ENCODE measurements around the gene ARHGEF17. TPM values are rescaled to one million over a fixed set of nuclear protein-coding genes. Genes with fewer than 3 reads are reported as not detected.

Gene ARHGEF17
- total RNA-seq, 1 experiment from 2014 or later, result 24.0 TPM

DNA sequence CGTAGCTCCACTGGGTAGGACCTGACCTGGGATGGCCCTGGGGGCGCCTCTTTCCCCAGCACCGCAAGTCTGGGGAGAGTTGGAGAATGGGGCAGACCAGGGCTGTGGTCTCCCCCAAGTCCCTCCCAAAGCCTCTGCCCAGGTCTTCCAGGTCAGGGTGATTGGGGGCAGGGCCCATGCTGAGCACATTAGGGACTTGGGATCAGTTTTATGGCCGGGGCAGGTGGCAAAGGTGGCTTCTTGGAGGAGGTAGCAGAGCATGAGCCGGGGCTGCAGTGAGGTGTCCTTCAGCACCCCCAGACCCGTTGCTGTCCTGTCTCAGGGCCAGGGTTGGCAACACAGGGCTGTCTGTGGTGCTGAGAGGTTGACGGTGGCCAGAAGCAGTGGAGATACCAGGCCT is 74.1 kb downstream of the ARHGEF17 start:
- intact Hi-C loops (cut with micrococcal nuclease; ENCODE audit: unreplicated experiment), result no loop called here
- H3K4me1 ChIP-seq (ENCODE audit: insufficient read depth, low read length, poor library complexity, severe bottlenecking), result peaks cover 49% of the 10 kb centered on the region
- TF ChIP-seq EZH2 (IDR thresholded peaks at IDR 0.05; ENCODE audit: borderline replicate concordance, low read depth, low read length, poor library complexity, severe bottlenecking), result no peak
- TF ChIP-seq, protein P1, sequence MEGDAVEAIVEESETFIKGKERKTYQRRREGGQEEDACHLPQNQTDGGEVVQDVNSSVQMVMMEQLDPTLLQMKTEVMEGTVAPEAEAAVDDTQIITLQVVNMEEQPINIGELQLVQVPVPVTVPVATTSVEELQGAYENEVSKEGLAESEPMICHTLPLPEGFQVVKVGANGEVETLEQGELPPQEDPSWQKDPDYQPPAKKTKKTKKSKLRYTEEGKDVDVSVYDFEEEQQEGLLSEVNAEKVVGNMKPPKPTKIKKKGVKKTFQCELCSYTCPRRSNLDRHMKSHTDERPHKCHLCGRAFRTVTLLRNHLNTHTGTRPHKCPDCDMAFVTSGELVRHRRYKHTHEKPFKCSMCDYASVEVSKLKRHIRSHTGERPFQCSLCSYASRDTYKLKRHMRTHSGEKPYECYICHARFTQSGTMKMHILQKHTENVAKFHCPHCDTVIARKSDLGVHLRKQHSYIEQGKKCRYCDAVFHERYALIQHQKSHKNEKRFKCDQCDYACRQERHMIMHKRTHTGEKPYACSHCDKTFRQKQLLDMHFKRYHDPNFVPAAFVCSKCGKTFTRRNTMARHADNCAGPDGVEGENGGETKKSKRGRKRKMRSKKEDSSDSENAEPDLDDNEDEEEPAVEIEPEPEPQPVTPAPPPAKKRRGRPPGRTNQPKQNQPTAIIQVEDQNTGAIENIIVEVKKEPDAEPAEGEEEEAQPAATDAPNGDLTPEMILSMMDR (conservative IDR thresholded peaks at IDR 0.05; ENCODE audit: low read depth, low read length), result no peak
- DNase-seq (ENCODE audit: low spot score), result no peak
- H3K4me3 ChIP-seq (ENCODE audit: low read depth, low read length, poor library complexity, severe bottlenecking), result no peak overlapping the region
- ChIA-PET POLR2A (ENCODE audit: low non-redundant PET) (no interaction called here), CTCF (interaction anchor here (2.2 kb wide), 1 partner anchor 11 kb away, joined by 7 read pairs; no protein-coding TSS in a partner anchor)
- no TSS peak for BruUV-seq (replicated peaks)
- H3K9me3 ChIP-seq (ENCODE audit: low read depth, low read length, poor library complexity, severe bottlenecking), result no peaks in the 10 kb centered on the region
- peak overlapping the region; percentile 43 for H3K27ac ChIP-seq (ENCODE audit: low read depth, low read length, poor library complexity, severe bottlenecking)
- no peaks in the 10 kb centered on the region for H3K36me3 ChIP-seq (ENCODE audit: insufficient read depth, low read length, poor library complexity, severe bottlenecking)
- no peaks in the 10 kb centered on the region for H3K27me3 ChIP-seq (replicated peaks; ENCODE audit: insufficient read depth, low read depth, low read length, poor library complexity)

DNA sequence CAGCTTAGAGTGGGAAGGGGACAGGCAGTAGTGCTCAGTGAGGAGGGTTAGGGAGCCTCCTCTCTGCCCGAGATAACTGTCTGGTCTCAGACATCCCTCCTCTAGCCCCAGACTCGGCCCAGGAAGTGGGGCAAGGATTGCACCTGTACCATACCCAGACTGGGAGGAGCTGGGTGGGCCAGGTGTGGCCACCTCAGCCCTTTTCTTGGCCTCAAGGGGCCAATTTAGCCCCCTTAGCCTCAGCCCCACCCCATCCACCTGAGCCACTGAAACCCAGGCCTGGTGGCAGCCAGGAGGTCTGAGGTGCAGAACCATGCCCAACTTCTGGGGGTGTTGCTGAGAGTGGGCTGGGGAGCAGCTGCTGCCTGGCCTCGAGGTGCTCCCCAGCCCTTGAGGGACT is 74.7 kb downstream of the ARHGEF17 start:
- ChIA-PET POLR2A (ENCODE audit: low non-redundant PET) (no interaction called here), CTCF (interaction anchor here (2.2 kb wide), 1 partner anchor 10 kb away, joined by 7 read pairs; no protein-coding TSS in a partner anchor)
- peaks cover 50% of the 10 kb centered on the region for H3K4me1 ChIP-seq (ENCODE audit: insufficient read depth, low read length, poor library complexity, severe bottlenecking)
- no peak for DNase-seq (ENCODE audit: low spot score)
- H3K27ac ChIP-seq (ENCODE audit: low read depth, low read length, poor library complexity, severe bottlenecking), result peak overlapping the region; percentile 43
- no peaks in the 10 kb centered on the region for H3K27me3 ChIP-seq (replicated peaks; ENCODE audit: insufficient read depth, low read depth, low read length, poor library complexity)
- no peak overlapping the region for H3K4me3 ChIP-seq (ENCODE audit: low read depth, low read length, poor library complexity, severe bottlenecking)
- no peaks in the 10 kb centered on the region for H3K36me3 ChIP-seq (ENCODE audit: insufficient read depth, low read length, poor library complexity, severe bottlenecking)
- no TSS peak for BruUV-seq (replicated peaks)
- no peaks in the 10 kb centered on the region for H3K9me3 ChIP-seq (ENCODE audit: low read depth, low read length, poor library complexity, severe bottlenecking)
- TF ChIP-seq, protein P1 (conservative IDR thresholded peaks at IDR 0.05; ENCODE audit: low read depth, low read length), result no peak
- intact Hi-C loops (cut with micrococcal nuclease; ENCODE audit: unreplicated experiment), result no loop called here

DNA sequence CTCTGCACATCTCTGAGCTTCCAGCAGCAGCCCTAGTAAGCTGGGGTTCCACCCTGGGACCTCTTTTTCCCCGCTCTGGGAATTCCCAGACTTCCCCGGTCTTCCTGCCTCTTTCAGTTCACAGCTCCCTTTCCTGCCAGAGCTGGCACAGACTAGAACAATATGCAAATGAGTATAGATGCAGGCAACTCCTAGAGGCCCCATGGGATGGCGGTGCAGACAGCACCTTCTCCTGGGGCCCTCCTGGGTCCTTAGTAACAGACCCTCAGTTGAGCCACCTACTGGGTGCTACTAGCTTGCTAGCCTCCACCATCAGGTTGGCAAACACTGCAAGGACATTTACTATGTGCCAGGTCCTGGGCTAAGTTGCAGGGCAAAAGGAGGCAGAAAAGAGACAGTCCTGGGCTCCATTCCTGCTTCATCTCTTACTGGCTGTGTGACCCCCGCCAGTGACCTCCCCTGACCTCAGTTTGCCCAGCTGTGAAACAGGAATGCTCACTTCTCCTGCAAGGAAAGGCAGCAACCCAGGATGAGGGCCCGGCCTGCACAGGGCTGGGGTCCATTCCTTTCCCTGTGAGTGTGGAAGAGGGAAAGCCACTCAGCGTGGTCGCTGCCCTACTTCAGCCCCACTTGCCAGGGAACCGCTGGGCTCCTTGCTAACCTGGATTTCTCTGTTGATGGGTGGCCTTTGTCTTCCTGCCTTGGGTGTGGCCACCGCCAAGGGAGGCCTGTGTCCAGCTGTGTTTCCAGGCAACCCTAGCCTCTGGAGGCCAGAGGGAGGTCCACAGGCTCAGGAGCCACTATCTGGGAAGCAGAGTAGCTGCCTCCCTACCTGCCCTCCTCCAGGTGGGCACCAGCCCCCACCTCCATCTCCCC is 75.4 kb downstream of the ARHGEF17 start:
- intact Hi-C loops (cut with micrococcal nuclease; ENCODE audit: unreplicated experiment), result no loop called here
- Histone ChIP-seq H3K36me3 (ENCODE audit: insufficient read depth, low read length, poor library complexity, severe bottlenecking) (no peaks in the 10 kb centered on the region), H3K4me3 (ENCODE audit: low read depth, low read length, poor library complexity, severe bottlenecking) (no peak overlapping the region), H3K27ac (ENCODE audit: low read depth, low read length, poor library complexity, severe bottlenecking) (peak overlapping the region; percentile 45), H3K9me3 (ENCODE audit: low read depth, low read length, poor library complexity, severe bottlenecking) (no peaks in the 10 kb centered on the region), H3K4me1 (ENCODE audit: insufficient read depth, low read length, poor library complexity, severe bottlenecking) (peaks cover 55% of the 10 kb centered on the region), H3K27me3 (replicated peaks; ENCODE audit: insufficient read depth, low read depth, low read length, poor library complexity) (no peaks in the 10 kb centered on the region)
- ChIA-PET CTCF (interaction anchor here (2.2 kb wide), 1 partner anchor 10 kb away, joined by 7 read pairs; no protein-coding TSS in a partner anchor), POLR2A (ENCODE audit: low non-redundant PET) (no interaction called here)
- no peak for TF ChIP-seq EZH2 (IDR thresholded peaks at IDR 0.05; ENCODE audit: borderline replicate concordance, low read depth, low read length, poor library complexity, severe bottlenecking)
- TF ChIP-seq, protein P1 (conservative IDR thresholded peaks at IDR 0.05; ENCODE audit: low read depth, low read length), result 0 out of 2 replicates have a peak, but pooled peaks have one; percentile 16
- no TSS peak for BruUV-seq (replicated peaks)
- DNase-seq (ENCODE audit: low spot score), result peak; percentile 48

All from A673 (cell line).